A549 (cell line): ENCODE results near the gene ANKRD39. TPM values are rescaled to one million over a fixed set of nuclear protein-coding genes. Genes with fewer than 3 reads are reported as not detected.
"Not testable (repeated sequence)": the region's sequence is repeated elsewhere in the genome, so short reads cannot be mapped to it uniquely, and the experiment has no call there.

Experiments used
- ATAC-seq, 2 experiments: fragments of 200-7000 bp in 1 of 2; fragments of >200 bp in 1 of 2; cut with Nextera tagmentation in 1 of 2; cut with Tn5 transposase in 1 of 2; 3 replicates each; pipeline versions ENCODE4 v1.8.0 to v1.9.1; 2018 to 2020; ENCODE audit warnings: mild to moderate bottlenecking in 1 of 2, moderate library complexity in 1 of 2
- CTCF ChIA-PET: fragments of 300-600 bp; sonication (Branson Sonifier 250); formaldehyde crosslinking; extraction: SDS; loops from one replicate; lab custom pipeline; 2021; ENCODE audit warnings: antibody characterized with exemption, inconsistent platforms; lab: Yijun Ruan, JAX
- POLR2A ChIA-PET: fragments of 350-600 bp; formaldehyde crosslinking; extraction: SDS; loops from one replicate; lab custom pipeline; 2021; ENCODE audit warnings: antibody characterized with exemption, inconsistent platforms; lab: Yijun Ruan, JAX
- DNase-seq, 2 experiments: peaks; one replicate each; pipeline versions ENCODE4 v3.0.0 to v3.0.0-alpha.2; 2011 to 2016; ENCODE audit warnings: low read depth in 1 of 2, low spot score in 1 of 2
- FAIRE-seq: peaks from 2 replicates; lab custom pipeline; 2011; peaks lifted over from hg19 to GRCh38; lab: Jason Lieb, UNC
- H3K27ac ChIP-seq, 2 experiments: fragments of >200 bp; sonication (Bioruptor Twin); formaldehyde crosslinking; 3 replicates each; pipeline ENCODE4 v1.5.1; 2016 to 2017
- H3K4me1 ChIP-seq: fragments of >200 bp; sonication (Bioruptor Twin); formaldehyde crosslinking; 3 replicates; pipeline ENCODE4 v1.6.1; 2016
- H3K4me2 ChIP-seq: fragments of >200 bp; sonication (Bioruptor Twin); formaldehyde crosslinking; 3 replicates; pipeline ENCODE4 v1.6.1; 2016
- H3K4me3 ChIP-seq: fragments of >200 bp; sonication (Bioruptor Twin); formaldehyde crosslinking; 3 replicates; pipeline ENCODE4 v1.5.1; 2016
- H3K9me3 ChIP-seq: fragments of >200 bp; sonication (Bioruptor Twin); formaldehyde crosslinking; 3 replicates; pipeline ENCODE4 v1.6.1; 2016
- CBX8 ChIP-seq: fragments of 200-600 bp; sonication (generic); IDR thresholded peaks from 2 replicates; pipeline ENCODE4 v1.6.1; 2016
- CEBPB ChIP-seq, 2 experiments: fragments of >200 bp in 1 of 2; sonication (Bioruptor Twin) in 1 of 2; formaldehyde crosslinking in 1 of 2; IDR thresholded peaks; 2 replicates each; pipeline ENCODE4 v1.6.1; 2012 to 2016
- CHD4 ChIP-seq: fragments of 200-600 bp; sonication (generic); IDR thresholded peaks from 2 replicates; pipeline ENCODE4 v1.6.1; 2016; ENCODE audit warnings: antibody characterized with exemption, mild to moderate bottlenecking, borderline replicate concordance
- FOSL2 ChIP-seq, 2 experiments: fragments of 450-650 bp in 1 of 2; fragments of >200 bp in 1 of 2; sonication (Bioruptor Twin) in 1 of 2; formaldehyde crosslinking; IDR thresholded peaks; 2 replicates each; pipeline versions ENCODE4 v1.5.0 to v1.6.1; 2016 to 2020; ENCODE audit warnings: mild to moderate bottlenecking in 1 of 2, moderate library complexity in 1 of 2
- FOXS1 ChIP-seq: fragments of 250-450 bp; sonication (Bioruptor Pico); IDR thresholded peaks from 2 replicates; pipeline ENCODE4 v1.5.0; 2020; ENCODE audit warnings: mild to moderate bottlenecking, moderate library complexity
- HDAC2 ChIP-seq: fragments of 200-600 bp; sonication (generic); IDR thresholded peaks from 2 replicates; pipeline ENCODE4 v1.6.1; 2016
- HMGXB4 ChIP-seq: fragments of 250-450 bp; sonication (Bioruptor Pico); IDR thresholded peaks from 2 replicates; pipeline ENCODE4 v1.5.0; 2021; ENCODE audit warnings: mild to moderate bottlenecking, moderate library complexity, borderline replicate concordance
- HOXB5 ChIP-seq: fragments of 250-450 bp; sonication (Bioruptor Pico); IDR thresholded peaks from 2 replicates; pipeline ENCODE4 v1.5.0; 2020; ENCODE audit warnings: mild to moderate bottlenecking, moderate library complexity
- KDM5A ChIP-seq: fragments of 200-600 bp; sonication (generic); IDR thresholded peaks from 2 replicates; pipeline ENCODE4 v1.6.1; 2016; ENCODE audit warnings: antibody characterized with exemption, mild to moderate bottlenecking
- MAX ChIP-seq: IDR thresholded peaks from 2 replicates; pipeline ENCODE4 v1.6.1; 2012
- NFE2L2 ChIP-seq: fragments of 150-350 bp; conservative IDR thresholded peaks from 2 replicates; pipeline ENCODE4 v1.6.1; 2014; ENCODE audit warnings: low read length
- NPAS2 ChIP-seq: fragments of 250-450 bp; sonication (Bioruptor Pico); IDR thresholded peaks from 2 replicates; pipeline ENCODE4 v1.8.0; 2022; ENCODE audit warnings: mild to moderate bottlenecking, moderate library complexity, borderline replicate concordance
- PBX3 ChIP-seq: IDR thresholded peaks from 2 replicates; pipeline ENCODE4 v1.6.1; 2012
- PHF8 ChIP-seq: fragments of 200-600 bp; sonication (generic); IDR thresholded peaks from 2 replicates; pipeline ENCODE4 v1.6.1; 2016; ENCODE audit warnings: low read depth, mild to moderate bottlenecking, antibody characterized with exemption, moderate library complexity, borderline replicate concordance
- RNF2 ChIP-seq: fragments of 200-600 bp; sonication (generic); IDR thresholded peaks from 2 replicates; pipeline ENCODE4 v1.6.1; 2016; ENCODE audit warnings: low read depth, mild to moderate bottlenecking, antibody characterized with exemption, moderate library complexity, borderline replicate concordance
- ZC3H11A ChIP-seq: fragments of 450-650 bp; IDR thresholded peaks from 2 replicates; pipeline ENCODE4 v1.6.1; 2014; ENCODE audit warnings: antibody characterized with exemption, mild to moderate bottlenecking
- ZNF302 ChIP-seq: fragments of 250-450 bp; sonication (Bioruptor Pico); IDR thresholded peaks from 2 replicates; pipeline ENCODE4 v1.9.0; 2021; ENCODE audit warnings: inconsistent platforms, mild to moderate bottlenecking, moderate library complexity
- WGBS: methylation state at CpG from one replicate; pipeline ENCODE4 v1.1.6; 2017; ENCODE audit errors: missing lambda C conversion rate; 5-methylcytosine and 5-hydroxymethylcytosine counted together
- polyA plus RNA-seq, 4 experiments: library from polyadenylated mRNA; depleted of rRNA in 3 of 4; stranded (reverse); fragments of >200 nt; fragmentation: RNase III in 1 of 4; extraction: RNeasy Plus Mini Kit Qiagen cat#74134 plus additional on column Dnase treatment in 1 of 4; gene quantifications; 2 replicates in 3 of 4; 3 replicates in 1 of 4; pipeline ENCODE4 v1.2.3, GENCODE V29; 2011 to 2017

The ANKRD39 gene
- polyA plus RNA-seq, 2 of the 4 experiments (the other 2 are of a cell fraction), result 6.3 to 16.4 TPM

- no peak for TF ChIP-seq KDM5A
- no peak for TF ChIP-seq CEBPB (IDR thresholded peaks at IDR 0.05)
- no peak for TF ChIP-seq HMGXB4 (CRISPR knock-in tag)
- 62% methylated on average over 6 of the region's 6 CpGs for WGBS
- no peaks in the 10 kb centered on the region for H3K9me3 ChIP-seq
- CTCF ChIA-PET, result interaction anchor here (0.7 to 2.7 kb wide), 6 partner anchors 9 to 60 kb away, joined by 3 to 9 read pairs (median 4); partner anchors contain the start of gene ANKRD39
- H3K4me1 ChIP-seq, result peaks cover 8% of the 10 kb centered on the region
- POLR2A ChIA-PET, result no interaction called here
- no peak overlapping the region for H3K4me3 ChIP-seq
- ATAC-seq (no peak; a peak in 1 of 6 replicates), FAIRE-seq (no peak), DNase-seq (no peak)
- H3K4me2 ChIP-seq, result no peak overlapping the region
- H3K27ac ChIP-seq, result no peak overlapping the region
These were observed 33.0 kb upstream of the ANKRD39 start for GRCh38 chr2:96890726-96891385.

- ATAC-seq (no peak), DNase-seq (no peak), FAIRE-seq (no peak)
- WGBS, result 88% methylated on average over 7 of the region's 7 CpGs
- CTCF ChIA-PET, result interaction anchor here (0.7 to 2.7 kb wide), 4 partner anchors 8 to 222 kb away, joined by 3 to 9 read pairs (median 5); partner anchors contain the start of gene ANKRD36
- no peak overlapping the region for H3K27ac ChIP-seq
- H3K4me3 ChIP-seq, result no peak overlapping the region
- no peaks in the 10 kb centered on the region for H3K9me3 ChIP-seq
- POLR2A ChIA-PET, result no interaction called here
- peaks cover 8% of the 10 kb centered on the region for H3K4me1 ChIP-seq
- no peak overlapping the region for H3K4me2 ChIP-seq
- no peak for TF ChIP-seq PHF8
- TF ChIP-seq NFE2L2, result no peak
- no peak for TF ChIP-seq FOXS1 (CRISPR knock-in tag)
- no peak for TF ChIP-seq FOSL2 (IDR thresholded peaks at IDR 0.05)
- no peak for TF ChIP-seq FOSL2 (CRISPR knock-in tag; IDR thresholded peaks at IDR 0.05)
- TF ChIP-seq PBX3, result no peak
- no peak for TF ChIP-seq HDAC2
- TF ChIP-seq NPAS2 (CRISPR knock-in tag), result no peak
- no peak for TF ChIP-seq ZNF302 (CRISPR knock-in tag)
- no peak for TF ChIP-seq CBX8
- TF ChIP-seq MAX, result no peak
- no peak for TF ChIP-seq RNF2
- TF ChIP-seq CHD4, result no peak
- no peak for TF ChIP-seq HOXB5
These were observed 32.4 kb upstream of the ANKRD39 start for GRCh38 chr2:96890252-96890651.

- FAIRE-seq, POLR2A ChIA-PET, ATAC-seq, H3K4me3 ChIP-seq, H3K4me1 ChIP-seq, H3K4me2 ChIP-seq, DNase-seq, H3K27ac ChIP-seq, H3K9me3 ChIP-seq: not testable (repeated sequence)
- WGBS, result 74% methylated on average over 5 of the region's 5 CpGs
- CTCF ChIA-PET, result interaction anchor here (0.7 to 2.7 kb wide), 5 partner anchors 11 to 223 kb away, joined by 3 to 9 read pairs (median 4); partner anchors contain the start of gene ANKRD36
- TF ChIP-seq ZC3H11A, result peak; percentile 94
These were observed 31.7 kb upstream of the ANKRD39 start for GRCh38 chr2:96889502-96889901.
